H1 (cell line): ENCODE data around the gene LMAN1. TPM values are rescaled to one million over a fixed set of nuclear protein-coding genes. Genes with fewer than 3 reads are reported as not detected.

Experiments used
- CTCF ChIA-PET: fragments of 300-600 bp; sonication (Branson Sonifier 250); formaldehyde crosslinking; loops from one replicate; lab custom pipeline; 2021; ENCODE audit not compliant: partially characterized antibody; lab: Charles Lee
- POLR2A ChIA-PET: fragments of 300-600 bp; sonication (Branson Sonifier 250); formaldehyde crosslinking; loops from one replicate; lab custom pipeline; 2021; ENCODE audit warnings: inconsistent platforms; ENCODE audit not compliant: partially characterized antibody; lab: Charles Lee
- DNase-seq, 2 experiments: peaks; one replicate each; pipeline versions ENCODE4 v3.0.0 to v3.0.0-alpha.2; 2010 to 2022; ENCODE audit warnings: low spot score in 2 of 2, low read depth in 1 of 2, mixed read lengths in 1 of 2
- FAIRE-seq: peaks from 2 replicates; lab custom pipeline; 2011; peaks lifted over from hg19 to GRCh38; lab: Jason Lieb, UNC
- H2AFZ ChIP-seq: 2 replicates; pipeline ENCODE4 v1.8.1; 2012; ENCODE audit warnings: low read length, inconsistent platforms
- H2AK5ac ChIP-seq: 2 replicates; pipeline ENCODE4 v1.6.1; 2013; ENCODE audit warnings: low read depth, low read length
- H2BK120ac ChIP-seq: replicated peaks from 2 replicates; pipeline ENCODE3; 2013; ENCODE audit warnings: low read depth, low read length, inconsistent platforms
- H2BK12ac ChIP-seq: 2 replicates; pipeline ENCODE4 v1.6.1; 2013; ENCODE audit warnings: low read depth, low read length
- H2BK15ac ChIP-seq: 2 replicates; pipeline ENCODE4 v1.6.1; 2013; ENCODE audit warnings: low read length
- H2BK20ac ChIP-seq: 2 replicates; pipeline ENCODE4 v1.6.1; 2013; ENCODE audit warnings: low read length
- H2BK5ac ChIP-seq: 2 replicates; pipeline ENCODE4 v1.6.1; 2013; ENCODE audit warnings: low read depth, low read length
- H3K14ac ChIP-seq: 2 replicates; pipeline ENCODE4 v1.6.1; 2013; ENCODE audit warnings: inconsistent platforms; ENCODE audit not compliant: insufficient read length
- H3K18ac ChIP-seq: 2 replicates; pipeline ENCODE4 v1.6.1; 2013; ENCODE audit warnings: low read length; ENCODE audit errors: extremely low read depth
- H3K23ac ChIP-seq: 2 replicates; pipeline ENCODE4 v1.6.1; 2013; ENCODE audit warnings: inconsistent platforms; ENCODE audit not compliant: insufficient read length
- H3K23me2 ChIP-seq: 2 replicates; pipeline ENCODE4 v1.6.1; 2013; ENCODE audit warnings: low read depth, low read length
- H3K27ac ChIP-seq: 2 replicates; pipeline ENCODE4 v1.6.1; 2011; ENCODE audit warnings: low read depth, low read length, inconsistent platforms
- H3K27me3 ChIP-seq, 4 experiments: replicated peaks in 1 of 4; 1 replicate in 1 of 4; 2 replicates in 3 of 4; pipeline versions ENCODE4 v1.6.1 to v1.8.1; 2011 to 2013; ENCODE audit warnings: low read length in 3 of 4, mild to moderate bottlenecking in 3 of 4, inconsistent platforms in 2 of 4, mixed read lengths in 2 of 4, moderate library complexity in 1 of 4; ENCODE audit not compliant: control insufficient read depth in 3 of 4, insufficient read depth in 3 of 4; ENCODE audit errors: extremely low read depth in 1 of 4
- H3K36me3 ChIP-seq, 4 experiments: 2 replicates each; pipeline versions ENCODE4 v1.6.1 to v1.8.1; 2011 to 2013; ENCODE audit warnings: mild to moderate bottlenecking in 4 of 4, low read length in 3 of 4, moderate library complexity in 2 of 4, control low read depth in 1 of 4, inconsistent platforms in 1 of 4; ENCODE audit not compliant: insufficient read depth in 4 of 4, control insufficient read depth in 2 of 4
- H3K4ac ChIP-seq: replicated peaks from 2 replicates; pipeline ENCODE3; 2013; ENCODE audit warnings: low read length, low read depth, mixed read lengths, inconsistent platforms; ENCODE audit not compliant: insufficient read length
- H3K4me1 ChIP-seq, 4 experiments: replicated peaks in 1 of 4; 1 replicate in 1 of 4; 2 replicates in 3 of 4; pipeline versions ENCODE4 v1.6.1 to v1.8.1; 2011 to 2013; ENCODE audit warnings: low read length in 3 of 4, inconsistent platforms in 2 of 4, mixed read lengths in 1 of 4; ENCODE audit not compliant: insufficient read depth in 4 of 4, control insufficient read depth in 3 of 4
- H3K4me2 ChIP-seq, 2 experiments: 2 replicates each; pipeline versions ENCODE4 v1.6.1 to v1.8.1; 2011 to 2013; ENCODE audit warnings: low read depth in 2 of 2, low read length in 2 of 2, control low read depth in 1 of 2, inconsistent platforms in 1 of 2, mild to moderate bottlenecking in 1 of 2; ENCODE audit not compliant: insufficient read depth in 1 of 2
- H3K4me3 ChIP-seq, 4 experiments: fragments of 200-600, 300-600 bp in 1 of 4; sonication (generic), shearing (Covaris generic), sonication (Bioruptor Twin) in 1 of 4; 2 replicates each; pipeline versions ENCODE4 v1.5.1 to v1.8.1; 2011 to 2016; ENCODE audit warnings: low read length in 4 of 4, low read depth in 3 of 4, control low read depth in 2 of 4, inconsistent platforms in 2 of 4, mild to moderate bottlenecking in 2 of 4, mixed read lengths in 1 of 4, moderate library complexity in 1 of 4; ENCODE audit not compliant: insufficient read depth in 2 of 4; ENCODE audit errors: extremely low read depth in 1 of 4
- H3K56ac ChIP-seq: replicated peaks from 2 replicates; pipeline ENCODE3; 2013; ENCODE audit warnings: low read depth, mild to moderate bottlenecking, mixed read lengths, low read length, inconsistent platforms; ENCODE audit not compliant: insufficient read length
- H3K79me1 ChIP-seq: 2 replicates; pipeline ENCODE4 v1.6.1; 2013; ENCODE audit warnings: low read depth, low read length, control low read depth
- H3K79me2 ChIP-seq, 2 experiments: 2 replicates each; pipeline versions ENCODE4 v1.6.1 to v1.8.1; 2012 to 2013; ENCODE audit warnings: low read length in 2 of 2, mild to moderate bottlenecking in 2 of 2, inconsistent platforms in 1 of 2; ENCODE audit not compliant: insufficient read depth in 2 of 2, control insufficient read depth in 1 of 2
- H3K9ac ChIP-seq, 4 experiments: replicated peaks in 1 of 4; 1 replicate in 1 of 4; 2 replicates in 3 of 4; pipeline versions ENCODE4 v1.6.1 to v1.8.1; 2011 to 2013; ENCODE audit warnings: low read depth in 3 of 4, low read length in 3 of 4, control low read depth in 2 of 4, mild to moderate bottlenecking in 2 of 4, moderate library complexity in 2 of 4, inconsistent platforms in 1 of 4; ENCODE audit errors: extremely low read depth in 1 of 4
- H3K9me3 ChIP-seq, 2 experiments: 2 replicates each; pipeline versions ENCODE4 v1.6.1 to v1.8.1; 2012 to 2013; ENCODE audit warnings: mild to moderate bottlenecking in 2 of 2, moderate library complexity in 2 of 2, control low read depth in 1 of 2, inconsistent platforms in 1 of 2, low read depth in 1 of 2, low read length in 1 of 2, mixed read lengths in 1 of 2; ENCODE audit not compliant: insufficient read depth in 2 of 2
- H4K20me1 ChIP-seq, 2 experiments: replicated peaks in 1 of 2; 2 replicates each; pipeline versions ENCODE3 to v1.8.1; 2011 to 2013; ENCODE audit warnings: inconsistent platforms in 2 of 2, low read length in 2 of 2, mild to moderate bottlenecking in 1 of 2; ENCODE audit not compliant: insufficient read depth in 2 of 2, control insufficient read depth in 1 of 2
- H4K5ac ChIP-seq: 2 replicates; pipeline ENCODE4 v1.6.1; 2013; ENCODE audit warnings: low read length, low read depth, mixed read lengths, inconsistent platforms; ENCODE audit not compliant: insufficient read length
- H4K8ac ChIP-seq: 2 replicates; pipeline ENCODE4 v1.8.0; 2013; ENCODE audit warnings: mild to moderate bottlenecking, moderate library complexity, low read length, inconsistent platforms; ENCODE audit not compliant: insufficient read depth; ENCODE audit errors: extremely low read depth
- H4K91ac ChIP-seq: replicated peaks from 2 replicates; pipeline ENCODE3; 2013; ENCODE audit warnings: low read length, mixed read lengths, inconsistent platforms; ENCODE audit not compliant: insufficient read length
- KDM1A ChIP-seq: fragments of 200-600, 300-600 bp; sonication (generic); IDR thresholded peaks from 2 replicates; pipeline ENCODE4 v1.7.1; 2016; ENCODE audit warnings: mild to moderate bottlenecking, low read length, borderline replicate concordance
- POLR2AphosphoS5 ChIP-seq: IDR thresholded peaks from 2 replicates; pipeline ENCODE4 v1.6.1; 2011; ENCODE audit warnings: low read depth, low read length
- WGBS, 2 experiments: shearing (Covaris generic) in 1 of 2; methylation state at CpG; one replicate each; pipeline versions ENCODE4 v1.1.6 to v1.1.7; 2013 to 2015; ENCODE audit warnings: low lambda C conversion rate in 2 of 2, mixed read lengths in 2 of 2, inconsistent platforms in 1 of 2, low coverage in 1 of 2, missing lambda C conversion rate in 1 of 2; ENCODE audit not compliant: insufficient replicate concordance in 2 of 2, insufficient coverage in 1 of 2, insufficient read length in 1 of 2; ENCODE audit errors: extremely low coverage in 1 of 2, missing lambda C conversion rate in 1 of 2; 5-methylcytosine and 5-hydroxymethylcytosine counted together
- polyA plus RNA-seq, 7 experiments: library from polyadenylated mRNA; depleted of rRNA in 3 of 7; stranded (reverse) in 5 of 7; unstranded in 2 of 7; fragments of >200 nt in 5 of 7; fragments of 200-250 nt in 2 of 7; gene quantifications; 1 replicate in 5 of 7; 2 replicates in 1 of 7; 4 replicates in 1 of 7; pipeline versions ENCODE4 v1.2.1 to v1.2.3, GENCODE V29; 2011 to 2013; ENCODE audit warnings: missing spikeins in 2 of 7, mixed read lengths in 2 of 7
- total RNA-seq: library from RNA; stranded (reverse); fragmentation: NEBNext Ultra II Directional; extraction: Animal tissue kit (Norgen Biotek cat#: 25700); gene quantifications from 2 replicates; pipeline ENCODE4 v1.2.1, GENCODE V29; 2021

LMAN1 gene
- total and polyA plus RNA-seq, 2 of the 8 experiments (the other 6 are each of a cell fraction or from before 2014, with no cell fraction given), result 20.3 to 73.6 TPM

DNA sequence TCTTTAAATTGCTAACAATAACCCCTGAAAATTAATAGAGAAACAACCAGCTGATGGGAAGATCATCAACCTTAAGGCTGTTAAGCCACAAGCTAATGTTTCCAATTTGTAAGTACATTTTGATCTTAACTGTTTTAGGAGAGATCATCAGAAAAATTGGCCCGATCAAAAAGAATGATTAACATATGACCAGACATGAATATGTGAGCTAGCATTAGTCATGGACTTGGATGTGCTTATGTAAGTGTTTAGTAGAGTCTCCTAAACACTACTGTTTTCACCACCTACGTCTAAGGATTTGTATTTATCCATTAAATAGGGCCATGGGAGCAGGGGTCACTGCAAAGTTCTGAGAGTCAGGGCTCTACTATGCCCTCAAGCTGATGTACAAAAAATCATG lies 4.3 kb downstream of the LMAN1 start:
- ChIA-PET POLR2A (interaction anchor here (0.7 to 1.5 kb wide), 3 partner anchors 10 to 19 kb away, joined by 3 to 4 read pairs (median 3); no protein-coding TSS in a partner anchor), CTCF (interaction anchor here (0.9 to 4.3 kb wide), 4 partner anchors 21 to 105 kb away, joined by 3 to 24 read pairs (median 17); no protein-coding TSS in a partner anchor)
- Histone ChIP-seq H3K14ac (no peak overlapping the region), H3K56ac (no peak overlapping the region), H3K23me2 (no peaks in the 10 kb centered on the region), H3K18ac (no peak overlapping the region), H4K8ac (no peak overlapping the region), H2BK120ac (no peak overlapping the region), H4K5ac (no peak overlapping the region), H4K91ac (no peak overlapping the region), H3K9me3 (no peaks in the 10 kb centered on the region), H2BK15ac (no peak overlapping the region), H3K27me3 (peaks cover 0 to 3% (median 2%) of the 10 kb centered on the region in 4 experiments; a peak in 4 of 7 replicates), H3K4me1 (no peaks in the 10 kb centered on the region; a peak in 2 of 7 replicates), H2AFZ (no peak overlapping the region), H2AK5ac (no peak overlapping the region), H3K4me3 (no peak overlapping the region), H3K79me2 (peaks cover 0 to 29% of the 10 kb centered on the region in 2 experiments; a peak in 3 of 4 replicates), H3K9ac (no peak overlapping the region), H2BK20ac (no peak overlapping the region), H2BK5ac (no peak overlapping the region), H3K4me2 (no peak overlapping the region), H3K27ac (no peak overlapping the region), H4K20me1 (peaks cover 0 to 6% of the 10 kb centered on the region in 2 experiments), H3K79me1 (no peaks in the 10 kb centered on the region), H2BK12ac (no peak overlapping the region), H3K23ac (no peak overlapping the region), H3K36me3 (peaks cover 25 to 60% (median 43%) of the 10 kb centered on the region in 4 experiments), H3K4ac (no peak overlapping the region)
- FAIRE-seq, result no peak
- WGBS, 2 experiments, result 89% methylated on average over 2 of the region's 2 CpGs; no CpG with 5 or more reads in 1 of the 2 experiments
- no peak for DNase-seq
- TF ChIP-seq KDM1A, result no peak
- no peak for TF ChIP-seq POLR2AphosphoS5
